ENCODE measurements around the gene PIEZO2.

DNA sequence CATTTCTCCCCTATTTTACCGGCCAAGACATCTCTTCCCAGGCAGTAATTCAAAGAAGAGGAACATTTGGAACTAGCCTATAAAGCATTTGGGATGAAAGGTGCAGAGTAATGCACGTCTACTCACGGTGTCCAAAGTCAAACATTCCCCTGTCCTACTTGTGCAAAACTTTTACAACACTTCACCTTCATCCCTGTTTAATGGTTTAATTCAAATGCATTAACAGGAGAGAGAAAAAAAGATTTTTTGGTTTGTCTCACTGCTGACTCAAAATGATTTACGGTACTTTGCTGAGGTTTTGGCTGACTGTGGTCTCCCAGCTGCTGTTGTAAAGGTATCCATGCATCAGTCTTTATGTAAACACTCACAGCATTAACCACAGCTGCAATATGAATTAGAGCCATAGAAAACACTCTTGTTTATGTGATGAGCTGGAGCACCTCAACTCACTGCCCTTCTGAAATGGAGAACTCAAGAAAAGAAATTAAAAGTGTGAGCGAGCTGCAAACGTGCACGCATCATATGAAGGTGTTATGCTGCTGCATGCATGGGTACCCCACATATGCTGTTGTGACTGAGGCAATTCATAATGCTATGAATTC, 220.5 kb downstream of the PIEZO2 start:
- TF ChIP-seq CTCF (IDR thresholded peaks at IDR 0.05) (no peak), ZFX (IDR thresholded peaks at IDR 0.05; ENCODE audit: borderline replicate concordance) (no peak)
